Karpas-422 (cell line): Measurements from ENCODE around the gene TMEM144. TPM values are rescaled to one million over a fixed set of nuclear protein-coding genes. Genes with fewer than 3 reads are reported as not detected.
"Not testable (repeated sequence)": the region's sequence is repeated elsewhere in the genome, so short reads cannot be mapped to it uniquely, and the experiment has no call there.

ENCODE experiments used
- DNase-seq: peaks from one replicate; pipeline ENCODE4 v3.0.0-alpha.2; 2015
- H2AFZ ChIP-seq: fragments of 200-600 bp; sonication (generic); 2 replicates; pipeline ENCODE4 v1.6.1; 2014; ENCODE audit warnings: antibody characterized with exemption, low read length, mixed read lengths
- H3K27ac ChIP-seq: fragments of 200-600 bp; sonication (generic); 2 replicates; pipeline ENCODE4 v1.5.1; 2014; ENCODE audit warnings: mild to moderate bottlenecking, low read length, moderate library complexity
- H3K27me3 ChIP-seq: fragments of 200-600 bp; sonication (generic); 2 replicates; pipeline ENCODE4 v1.6.1; 2014; ENCODE audit warnings: low read length, mixed read lengths
- H3K36me3 ChIP-seq: fragments of 200-600 bp; sonication (generic); 2 replicates; pipeline ENCODE4 v1.6.1; 2014; ENCODE audit warnings: low read length, mixed read lengths; ENCODE audit not compliant: insufficient read depth
- H3K4me1 ChIP-seq: fragments of 200-600 bp; sonication (generic); 2 replicates; pipeline ENCODE4 v1.6.1; 2014; ENCODE audit warnings: mild to moderate bottlenecking, low read length, mixed read lengths
- H3K4me2 ChIP-seq: fragments of 200-600 bp; sonication (generic); 2 replicates; pipeline ENCODE4 v1.6.1; 2014; ENCODE audit warnings: low read length, low read depth, mild to moderate bottlenecking; ENCODE audit not compliant: poor library complexity, severe bottlenecking
- H3K4me3 ChIP-seq: fragments of 200-600 bp; sonication (generic); 2 replicates; pipeline ENCODE4 v1.5.1; 2014; ENCODE audit warnings: mild to moderate bottlenecking, antibody characterized with exemption, low read length, mixed read lengths
- H3K79me2 ChIP-seq: fragments of 200-600 bp; sonication (generic); 2 replicates; pipeline ENCODE4 v1.6.1; 2014; ENCODE audit warnings: mild to moderate bottlenecking, low read length, mixed read lengths
- H3K9ac ChIP-seq: fragments of 200-600 bp; sonication (generic); 2 replicates; pipeline ENCODE4 v1.6.0; 2014; ENCODE audit warnings: low read length
- H3K9me2 ChIP-seq: fragments of 200-600 bp; sonication (generic), shearing (Covaris generic); replicated peaks from 2 replicates; pipeline ENCODE4 v1.6.0; 2014; ENCODE audit warnings: mild to moderate bottlenecking, low read length, moderate library complexity; ENCODE audit not compliant: insufficient read depth
- H3K9me3 ChIP-seq: fragments of 300-700, 200-600 bp; sonication (generic); 2 replicates; pipeline ENCODE4 v1.6.1; 2014; ENCODE audit warnings: low read length, mixed read lengths
- H4K20me1 ChIP-seq: fragments of 200-600 bp; sonication (generic); 2 replicates; pipeline ENCODE4 v1.6.1; 2014; ENCODE audit warnings: mild to moderate bottlenecking, antibody characterized with exemption, low read length, low read depth; ENCODE audit not compliant: insufficient read depth
- total RNA-seq: library from RNA; depleted of rRNA; stranded (reverse); fragments of >200 nt; shearing (Covaris generic); gene quantifications from 2 replicates; pipeline ENCODE4 v1.2.3, GENCODE V29; 2014; ENCODE audit warnings: low replicate concordance

TMEM144 gene
- total RNA-seq, 1 experiment from 2014 or later = not detected

GRCh38 chr4:158211222-158211621 is 936 bp downstream of the TMEM144 start:
- Histone ChIP-seq H3K27ac (no peak overlapping the region), H3K79me2 (no peaks in the 10 kb centered on the region), H3K4me1 (no peaks in the 10 kb centered on the region), H3K4me2 (no peak overlapping the region), H4K20me1 (no peaks in the 10 kb centered on the region), H3K27me3 (no peaks in the 10 kb centered on the region), H3K9ac (no peak overlapping the region), H3K9me3 (no peaks in the 10 kb centered on the region), H2AFZ (no peak overlapping the region), H3K9me2 (no peaks in the 10 kb centered on the region), H3K36me3 (no peaks in the 10 kb centered on the region), H3K4me3 (no peak overlapping the region)
- no peak for DNase-seq

- Histone ChIP-seq H4K20me1 (no peaks in the 10 kb centered on the region), H2AFZ (no peak overlapping the region), H3K4me2 (no peak overlapping the region), H3K9me2 (no peaks in the 10 kb centered on the region), H3K9me3 (no peaks in the 10 kb centered on the region), H3K27ac (no peak overlapping the region), H3K4me1 (no peaks in the 10 kb centered on the region), H3K79me2 (no peaks in the 10 kb centered on the region), H3K27me3 (no peaks in the 10 kb centered on the region), H3K36me3 (no peaks in the 10 kb centered on the region), H3K9ac (no peak overlapping the region), H3K4me3 (no peak overlapping the region)
- no peak for DNase-seq
These were observed 3.2 kb downstream of the TMEM144 start for GRCh38 chr4:158213466-158213865.

GRCh38 chr4:158214856-158215255 is 4.6 kb downstream of the TMEM144 start:
- no peaks in the 10 kb centered on the region for H4K20me1 ChIP-seq
- H2AFZ ChIP-seq = no peak overlapping the region
- no peak for DNase-seq

GRCh38 chr4:158217763-158218162 is 7.5 kb downstream of the TMEM144 start:
- Histone ChIP-seq H3K36me3 (no peaks in the 10 kb centered on the region), H3K4me1 (no peaks in the 10 kb centered on the region), H3K9ac (no peak overlapping the region), H3K9me2 (no peaks in the 10 kb centered on the region), H3K4me2 (no peak overlapping the region), H2AFZ (no peak overlapping the region), H3K79me2 (no peaks in the 10 kb centered on the region), H3K27me3 (no peaks in the 10 kb centered on the region), H3K9me3 (no peaks in the 10 kb centered on the region), H4K20me1 (no peaks in the 10 kb centered on the region), H3K4me3 (no peak overlapping the region), H3K27ac (no peak overlapping the region)
- no peak for DNase-seq

More at GRCh38 chr4:158214856-158215255, 4.6 kb downstream of the TMEM144 start:
- no peaks in the 10 kb centered on the region for H3K4me1 ChIP-seq
- no peak overlapping the region for H3K27ac ChIP-seq
- no peaks in the 10 kb centered on the region for H3K9me2 ChIP-seq
- H3K4me2 ChIP-seq = no peak overlapping the region
- no peaks in the 10 kb centered on the region for H3K79me2 ChIP-seq
- H3K4me3 ChIP-seq = no peak overlapping the region
- H3K27me3 ChIP-seq = no peaks in the 10 kb centered on the region
- H3K9ac ChIP-seq = no peak overlapping the region
- no peaks in the 10 kb centered on the region for H3K36me3 ChIP-seq
- no peaks in the 10 kb centered on the region for H3K9me3 ChIP-seq

- H2AFZ ChIP-seq = no peak overlapping the region
- DNase-seq = no peak
- no peaks in the 10 kb centered on the region for H3K36me3 ChIP-seq
- no peaks in the 10 kb centered on the region for H3K27me3 ChIP-seq
- no peak overlapping the region for H3K9ac ChIP-seq
- no peak overlapping the region for H3K4me2 ChIP-seq
- no peaks in the 10 kb centered on the region for H3K4me1 ChIP-seq
- H3K27ac ChIP-seq = no peak overlapping the region
- H4K20me1 ChIP-seq = no peaks in the 10 kb centered on the region
- H3K9me2 ChIP-seq = no peaks in the 10 kb centered on the region
- H3K79me2 ChIP-seq = no peaks in the 10 kb centered on the region
- no peak overlapping the region for H3K4me3 ChIP-seq
- H3K9me3 ChIP-seq = no peaks in the 10 kb centered on the region
These were observed 9.3 kb downstream of the TMEM144 start for GRCh38 chr4:158219623-158220022.

- not testable (repeated sequence) for DNase-seq, H3K9ac ChIP-seq
These were observed 14.0 kb downstream of the TMEM144 start for GRCh38 chr4:158224318-158224717.

GRCh38 chr4:158224999-158225398 is 14.7 kb downstream of the TMEM144 start:
- not testable (repeated sequence) for H4K20me1 ChIP-seq, H3K4me3 ChIP-seq, H3K79me2 ChIP-seq, H3K4me2 ChIP-seq, H3K9ac ChIP-seq, H3K27ac ChIP-seq, H2AFZ ChIP-seq, H3K27me3 ChIP-seq, H3K9me3 ChIP-seq, H3K4me1 ChIP-seq, H3K9me2 ChIP-seq, H3K36me3 ChIP-seq, DNase-seq

More at GRCh38 chr4:158224318-158224717, 14.0 kb downstream of the TMEM144 start:
- not testable (repeated sequence) for H2AFZ ChIP-seq, H3K79me2 ChIP-seq, H4K20me1 ChIP-seq, H3K9me2 ChIP-seq, H3K27me3 ChIP-seq, H3K27ac ChIP-seq, H3K4me2 ChIP-seq, H3K4me1 ChIP-seq, H3K9me3 ChIP-seq, H3K4me3 ChIP-seq, H3K36me3 ChIP-seq

- not testable (repeated sequence) for H3K36me3 ChIP-seq, H3K27me3 ChIP-seq, H3K79me2 ChIP-seq, H3K9me3 ChIP-seq, H3K27ac ChIP-seq, H4K20me1 ChIP-seq, H2AFZ ChIP-seq, H3K9ac ChIP-seq, H3K4me2 ChIP-seq, H3K4me1 ChIP-seq, H3K9me2 ChIP-seq, DNase-seq, H3K4me3 ChIP-seq
These were observed 17.6 kb downstream of the TMEM144 start for GRCh38 chr4:158227880-158228279.

- DNase-seq, H3K9me2 ChIP-seq, H3K4me3 ChIP-seq, H3K9me3 ChIP-seq, H3K36me3 ChIP-seq, H3K4me1 ChIP-seq, H4K20me1 ChIP-seq, H3K79me2 ChIP-seq, H3K27me3 ChIP-seq, H3K4me2 ChIP-seq, H3K27ac ChIP-seq, H2AFZ ChIP-seq, H3K9ac ChIP-seq: not testable (repeated sequence)
These were observed 18.1 kb downstream of the TMEM144 start for GRCh38 chr4:158228399-158228798.
